Right cardiac atrium (tissue), 5 donors: Measurements from ENCODE around the gene SERTM2. TPM values are rescaled to one million over a fixed set of nuclear protein-coding genes. Genes with fewer than 3 reads are reported as not detected.
A peak's percentile ranks its signal among the peaks of the same experiment; 100 is the strongest.

Source experiments
- ATAC-seq, 2 donors: fragments of 200-7000 bp; cut with Tn5 transposase; one replicate each; pipeline versions ENCODE4 v1.8.0 to v1.9.1; 2020; ENCODE audit warnings: moderate library complexity in 2 of 2, mild to moderate bottlenecking in 1 of 2
- DNase-seq, 3 donors: peaks; one replicate each; pipeline ENCODE4 v3.0.0-alpha.2; 2020
- H3K27ac ChIP-seq: one replicate; pipeline ENCODE4 v1.5.1; 2013; ENCODE audit warnings: mild to moderate bottlenecking, low read length, control low read depth, moderate library complexity
- H3K27me3 ChIP-seq: one replicate; pipeline ENCODE4 v1.6.1; 2013; ENCODE audit not compliant: control insufficient read depth, insufficient read depth
- H3K4me1 ChIP-seq: one replicate; pipeline ENCODE4 v1.6.1; 2013; ENCODE audit warnings: low read length; ENCODE audit not compliant: control insufficient read depth, insufficient read depth
- H3K4me3 ChIP-seq: one replicate; pipeline ENCODE4 v1.5.1; 2013; ENCODE audit warnings: low read length, control low read depth
- H3K9me3 ChIP-seq: one replicate; pipeline ENCODE4 v1.6.1; 2013; ENCODE audit warnings: low read length; ENCODE audit not compliant: control insufficient read depth
- WGBS: extraction: QIAGEN DNeasy Blood & Tissue Kit; methylation state at CpG from one replicate; pipeline ENCODE4 v1.1.7; 2013; 5-methylcytosine and 5-hydroxymethylcytosine counted together
- intact Hi-C, 4 donors: fragments of 100-400 bp; cut with DNase I; formaldehyde crosslinking; loops; one replicate each; pipeline versions ENCODE4 v1.11.0 to v1.14.0; 2022 to 2023
- long read RNA-seq, 4 donors: library from polyadenylated mRNA; unstranded; transcript quantifications; one replicate each; pipeline ENCODE4 v2.0.0, GENCODE V29; 2020 to 2021
- polyA plus RNA-seq: library from polyadenylated mRNA; stranded (reverse); fragments of 200-250 nt; gene quantifications from one replicate; pipeline ENCODE4 v1.2.3, GENCODE V29; 2013
- total RNA-seq, 4 donors: library from RNA; stranded (reverse); fragmentation: NEBNext Ultra II Directional; extraction: Animal tissue kit (Norgen Biotek cat#: 25700); gene quantifications; one replicate each; pipeline ENCODE4 v1.2.1, GENCODE V29; 2021
- donor health status: healthy with polysubstance abuse.
- donor health status: DM: no; HTN: yes; CAD: no.
- donor health status: DM: no; HTN: no; CAD: no.
- donor health status: DM: no; HTN: yes; CAD: no; lungs with severe emphysema.
- donor health status: DM: yes; HTN: yes; CAD: no.

The SERTM2 gene
- total RNA-seq (not detected), polyA plus RNA-seq (not detected)
- long read RNA-seq, donor 1 = 0 reads
- long read RNA-seq, donor 2 = 0 reads
- long read RNA-seq, donor 3 = 0 reads
- long read RNA-seq, donor 4 = 0 reads

- no peaks in the 10 kb centered on the region for H3K9me3 ChIP-seq
- H3K4me1 ChIP-seq = no peaks in the 10 kb centered on the region
- ATAC-seq (no peak), DNase-seq (no peak)
- no peaks in the 10 kb centered on the region for H3K27me3 ChIP-seq
- H3K4me3 ChIP-seq = no peak within 1 kb of the TSS
- WGBS = 2% methylated on average over 3 of the region's 3 CpGs
- no peak within 1 kb of the TSS for H3K27ac ChIP-seq
- intact Hi-C loops = no loop called here
Observed at GRCh38 chrX:111511477-111511876, at the start of gene SERTM2. Gene SERTM2, plus strand, starts transcription at chrX:111511645. Its CDS starts 7,213 bp downstream, at chrX:111518858.

GRCh38 chrX:111465669-111466068, 45.8 kb upstream of the SERTM2 start:
- H3K9me3 ChIP-seq = no peaks in the 10 kb centered on the region
- no peak overlapping the region for H3K27ac ChIP-seq
- WGBS = 29% methylated on average over 1 of the region's 1 CpG
- intact Hi-C loops = no loop called here
- H3K4me1 ChIP-seq = no peaks in the 10 kb centered on the region
- DNase-seq = no peak
- ATAC-seq = no peak
- no peaks in the 10 kb centered on the region for H3K27me3 ChIP-seq
- no peak overlapping the region for H3K4me3 ChIP-seq

DNA sequence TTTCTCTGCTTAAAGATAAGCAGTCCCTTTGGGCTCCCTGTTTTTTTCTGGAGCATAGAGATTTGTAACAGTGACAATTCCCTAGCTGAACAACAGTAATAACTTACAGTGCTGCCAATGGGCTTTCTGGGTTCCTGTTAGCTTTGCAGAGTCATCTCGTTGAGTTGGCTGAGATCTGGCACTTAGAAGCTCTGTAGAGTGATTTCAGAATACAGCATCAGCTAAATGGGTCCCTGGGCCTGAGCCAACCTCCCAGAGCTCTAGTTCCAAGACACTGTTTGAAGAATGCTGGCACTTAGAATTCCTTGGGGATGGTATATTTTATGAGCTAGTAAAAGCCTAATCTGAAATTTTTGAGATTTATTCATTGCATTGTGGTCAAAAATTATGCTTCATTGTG, 43.5 kb upstream of the SERTM2 start:
- Histone ChIP-seq H3K27me3 (no peaks in the 10 kb centered on the region), H3K27ac (no peak overlapping the region), H3K4me1 (no peaks in the 10 kb centered on the region), H3K9me3 (no peaks in the 10 kb centered on the region), H3K4me3 (no peak overlapping the region)
- WGBS = 7% methylated on average over 1 of the region's 1 CpG
- intact Hi-C loops = no loop called here
- DNase-seq (peak; percentile 64 to 84 (median 77)), ATAC-seq (peak; percentile 35 to 84)

GRCh38 chrX:111470681-111471403, 40.6 kb upstream of the SERTM2 start:
- WGBS = 85% methylated on average over 2 of the region's 2 CpGs
- Histone ChIP-seq H3K4me3 (no peak overlapping the region), H3K27me3 (no peaks in the 10 kb centered on the region), H3K27ac (no peak overlapping the region), H3K9me3 (no peaks in the 10 kb centered on the region), H3K4me1 (no peaks in the 10 kb centered on the region)
- DNase-seq = no peak
- intact Hi-C loops = no loop called here
- no peak for ATAC-seq

- intact Hi-C loops = no loop called here
Observed at GRCh38 chrX:111481896-111482295, 29.5 kb upstream of the SERTM2 start.

DNA sequence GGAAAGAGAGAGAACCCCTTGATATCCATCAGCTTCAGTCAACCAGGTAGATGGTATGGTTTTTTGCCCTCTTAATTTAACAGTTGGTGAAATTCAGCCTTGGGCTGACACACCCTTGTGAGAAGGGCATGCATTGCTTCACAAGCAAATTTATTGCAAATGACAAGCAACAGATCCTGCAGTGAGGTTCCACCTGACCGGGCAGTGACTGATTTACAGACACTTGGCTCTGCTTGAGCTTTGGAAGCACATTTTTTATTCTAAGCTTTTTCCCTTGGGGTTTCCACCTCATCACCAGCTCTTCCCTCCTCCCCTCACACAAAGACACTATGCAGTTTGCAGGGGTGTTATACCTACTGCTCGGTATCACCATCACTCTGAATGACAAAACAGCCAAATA, 28.3 kb upstream of the SERTM2 start:
- no peak for DNase-seq
- Histone ChIP-seq H3K27me3 (no peaks in the 10 kb centered on the region), H3K9me3 (no peaks in the 10 kb centered on the region), H3K4me3 (no peak overlapping the region), H3K4me1 (no peaks in the 10 kb centered on the region), H3K27ac (no peak overlapping the region)
- no peak for ATAC-seq
- intact Hi-C loops = no loop called here
- 57% methylated on average over 2 of the region's 2 CpGs for WGBS

More at GRCh38 chrX:111481896-111482295, 29.5 kb upstream of the SERTM2 start:
- Histone ChIP-seq H3K4me3 (no peak overlapping the region), H3K27me3 (no peaks in the 10 kb centered on the region), H3K4me1 (no peaks in the 10 kb centered on the region), H3K9me3 (no peaks in the 10 kb centered on the region), H3K27ac (no peak overlapping the region)
- ATAC-seq = no peak
- DNase-seq = no peak

- intact Hi-C loops = no loop called here
- DNase-seq (no peak), ATAC-seq (no peak)
- no peaks in the 10 kb centered on the region for H3K9me3 ChIP-seq
- no peak overlapping the region for H3K27ac ChIP-seq
- no peaks in the 10 kb centered on the region for H3K4me1 ChIP-seq
- H3K4me3 ChIP-seq = no peak overlapping the region
- no peaks in the 10 kb centered on the region for H3K27me3 ChIP-seq
Observed at GRCh38 chrX:111483881-111484280, 27.6 kb upstream of the SERTM2 start.

- DNase-seq = no peak
- Histone ChIP-seq H3K27ac (no peak overlapping the region), H3K9me3 (no peaks in the 10 kb centered on the region), H3K4me3 (no peak overlapping the region), H3K4me1 (no peaks in the 10 kb centered on the region), H3K27me3 (no peaks in the 10 kb centered on the region)
- ATAC-seq = no peak
- intact Hi-C loops = no loop called here
Observed at GRCh38 chrX:111490688-111491087, 20.8 kb upstream of the SERTM2 start.

- Histone ChIP-seq H3K27ac (no peak overlapping the region), H3K4me1 (no peaks in the 10 kb centered on the region), H3K27me3 (no peaks in the 10 kb centered on the region), H3K4me3 (no peak overlapping the region), H3K9me3 (no peaks in the 10 kb centered on the region)
- intact Hi-C loops = no loop called here
- WGBS = 71% methylated on average over 4 of the region's 4 CpGs
- DNase-seq = no peak
- ATAC-seq = no peak
Observed at GRCh38 chrX:111492085-111492484, 19.4 kb upstream of the SERTM2 start.

DNA sequence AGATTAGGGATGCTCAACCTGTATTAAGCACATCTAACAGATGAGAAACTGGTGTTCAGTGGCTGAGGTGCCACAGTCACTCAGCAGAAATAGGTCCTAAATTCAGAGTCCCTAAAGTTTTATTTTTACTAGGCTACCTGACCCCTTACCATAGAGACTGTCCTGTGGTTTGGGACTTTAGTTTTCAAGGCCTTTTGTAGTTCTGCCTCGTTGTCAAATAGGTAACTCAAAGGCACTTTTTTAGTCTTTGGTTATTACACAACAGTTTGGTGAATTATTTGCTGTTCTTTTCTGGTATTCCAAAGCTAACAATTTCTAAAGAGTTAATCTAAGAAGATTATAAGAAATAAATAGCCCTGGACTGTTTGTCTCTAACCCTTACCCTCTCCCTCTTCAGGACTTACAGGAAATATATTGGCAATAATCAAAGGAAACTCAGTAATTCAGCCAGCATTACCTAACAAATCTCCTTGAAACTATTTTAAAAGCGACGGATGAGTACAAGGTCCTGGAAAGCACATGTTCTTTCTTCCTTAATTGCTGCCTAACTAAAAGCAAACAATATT, 12.8 kb upstream of the SERTM2 start:
- Histone ChIP-seq H3K4me3 (no peak overlapping the region), H3K27ac (no peak overlapping the region), H3K9me3 (no peaks in the 10 kb centered on the region), H3K27me3 (no peaks in the 10 kb centered on the region), H3K4me1 (no peaks in the 10 kb centered on the region)
- no peak for ATAC-seq
- DNase-seq = no peak
- intact Hi-C loops = no loop called here
- 78% methylated on average over 3 of the region's 3 CpGs for WGBS

DNA sequence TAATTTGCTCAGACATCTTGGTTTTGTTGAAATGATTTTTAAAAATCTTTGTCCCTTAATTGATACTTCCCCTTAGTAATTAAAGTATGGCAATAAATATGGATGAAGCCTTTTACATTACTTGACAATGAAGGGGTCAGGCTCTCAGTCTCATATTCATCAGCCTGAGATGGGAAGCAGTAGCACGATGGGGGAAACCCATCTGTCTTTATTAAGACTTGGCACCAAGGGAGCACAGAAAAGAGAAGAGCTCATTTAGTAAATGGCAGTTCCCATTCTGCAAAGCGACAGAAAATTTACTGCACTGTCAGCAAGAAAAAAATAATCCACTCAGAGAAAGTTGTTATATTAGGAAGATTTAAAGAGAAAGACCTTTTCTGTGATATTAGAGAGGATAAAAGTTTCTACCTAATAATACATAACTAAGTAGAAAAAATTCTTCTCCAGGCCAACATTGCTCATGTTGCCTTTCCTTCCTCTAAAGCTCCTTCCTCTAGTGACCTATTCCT, 7.9 kb upstream of the SERTM2 start:
- H3K4me3 ChIP-seq = no peak overlapping the region
- no peaks in the 10 kb centered on the region for H3K9me3 ChIP-seq
- H3K27ac ChIP-seq = no peak overlapping the region
- no peaks in the 10 kb centered on the region for H3K4me1 ChIP-seq
- no peak for ATAC-seq
- intact Hi-C loops = no loop called here
- WGBS = 39% methylated on average over 2 of the region's 2 CpGs
- no peaks in the 10 kb centered on the region for H3K27me3 ChIP-seq
- no peak for DNase-seq
